Body of pancreas (tissue), 4 donors: ENCODE results near the gene DDX10. TPM values are rescaled to one million over a fixed set of nuclear protein-coding genes. Genes with fewer than 3 reads are reported as not detected.

Experiments used
- ATAC-seq: fragments of 150-250 bp; one replicate; pipeline ENCODE4 v1.9.1; 2016
- DNase-seq, 4 donors: peaks; one replicate each; pipeline ENCODE4 v3.0.0-alpha.2; 2019
- H3K27ac ChIP-seq, 4 donors: fragments of 200-600 bp; sonication (generic); 1 replicate in 3 of 4; 2 replicates in 1 of 4; pipeline versions ENCODE4 v1.5.1 to v1.6.1; 2016 to 2019; ENCODE audit warnings: mild to moderate bottlenecking in 1 of 4, mixed read lengths in 1 of 4, moderate library complexity in 1 of 4
- H3K27me3 ChIP-seq, 2 donors: fragments of 200-600 bp; sonication (generic); one replicate each; pipeline ENCODE4 v1.6.0; 2016; ENCODE audit warnings: mild to moderate bottlenecking in 1 of 2
- H3K36me3 ChIP-seq, 2 donors: fragments of 200-600 bp; sonication (generic); replicated peaks in 1 of 2; 2 replicates each; pipeline ENCODE4 v1.5.1; 2016; ENCODE audit warnings: low read depth in 2 of 2; ENCODE audit not compliant: insufficient read depth in 1 of 2
- H3K4me1 ChIP-seq: fragments of 200-600 bp; sonication (generic); one replicate; pipeline ENCODE4 v1.6.0; 2016
- H3K4me3 ChIP-seq, 2 donors: fragments of 200-600 bp; sonication (generic); 1 replicate in 1 of 2; 2 replicates in 1 of 2; pipeline ENCODE4 v1.5.1; 2016 to 2019
- H3K9me3 ChIP-seq, 3 donors: fragments of 200-600 bp; sonication (generic); 1 replicate in 2 of 3; 2 replicates in 1 of 3; pipeline ENCODE4 v1.5.1; 2016
- CTCF ChIP-seq, 7 experiments: fragments of 450-650 bp in 4 of 7; fragments of 200-600 bp in 3 of 7; sonication (generic) in 3 of 7; IDR thresholded peaks; one replicate each; pipeline ENCODE4 v1.5.1; 2016 to 2019; ENCODE audit warnings: antibody characterized with exemption in 7 of 7
- POLR2A ChIP-seq, 3 donors: fragments of 450-650 bp; IDR thresholded peaks; one replicate each; pipeline ENCODE4 v1.6.1; 2016; ENCODE audit warnings: antibody characterized with exemption in 3 of 3, mild to moderate bottlenecking in 2 of 3
- WGBS, 2 donors: methylation state at CpG; one replicate each; pipeline ENCODE4 v1.1.5; 2017; 5-methylcytosine and 5-hydroxymethylcytosine counted together
- intact Hi-C: fragments of 100-400 bp; cut with DNase I; formaldehyde crosslinking; loops from one replicate; pipeline ENCODE4 v1.15.1; 2023
- total RNA-seq, 2 donors: library from RNA; depleted of rRNA; stranded (reverse); fragments of >200 nt; gene quantifications; one replicate each; pipeline ENCODE4 v1.1.0, GENCODE V29; 2016

DDX10 gene
- total RNA-seq, 2 donors from 2014 or later = 11.7 to 18.5 TPM

- TF ChIP-seq POLR2A (IDR thresholded peaks at IDR 0.05) (no peak), CTCF (IDR thresholded peaks at IDR 0.05) (no peak)
- no peaks in the 10 kb centered on the region for H3K36me3 ChIP-seq
- no peaks in the 10 kb centered on the region for H3K4me1 ChIP-seq
- H3K4me3 ChIP-seq = no peak overlapping the region
- ATAC-seq = no peak
- H3K9me3 ChIP-seq = no peaks in the 10 kb centered on the region
- 55 to 76% methylated on average over 5 of the region's 5 CpGs for WGBS, 2 donors
- no peak overlapping the region for H3K27ac ChIP-seq
- no peak for DNase-seq
- intact Hi-C loops = no loop called here
- no peaks in the 10 kb centered on the region for H3K27me3 ChIP-seq
Measured at GRCh38 chr11:108960501-108960900, 295.6 kb downstream of the DDX10 start.

- ATAC-seq = no peak
- intact Hi-C loops = no loop called here
Measured at GRCh38 chr11:108961095-108961494, 296.2 kb downstream of the DDX10 start.

GRCh38 chr11:108963118-108963517 lies 298.2 kb downstream of the DDX10 start:
- intact Hi-C loops = no loop called here
- Histone ChIP-seq H3K4me3 (no peak overlapping the region), H3K9me3 (no peaks in the 10 kb centered on the region), H3K4me1 (no peaks in the 10 kb centered on the region), H3K27ac (no peak overlapping the region), H3K27me3 (no peaks in the 10 kb centered on the region), H3K36me3 (no peaks in the 10 kb centered on the region)
- ATAC-seq (no peak), DNase-seq (no peak)
- TF ChIP-seq POLR2A (IDR thresholded peaks at IDR 0.05) (no peak), CTCF (IDR thresholded peaks at IDR 0.05) (no peak)
- 91 to 92% methylated on average over 4 of the region's 4 CpGs for WGBS, 2 donors

More at GRCh38 chr11:108961095-108961494, 296.2 kb downstream of the DDX10 start:
- H3K9me3 ChIP-seq = no peaks in the 10 kb centered on the region
- TF ChIP-seq CTCF (IDR thresholded peaks at IDR 0.05) (no peak), POLR2A (IDR thresholded peaks at IDR 0.05) (no peak)
- no peaks in the 10 kb centered on the region for H3K36me3 ChIP-seq
- 48 to 58% methylated on average over 4 of the region's 4 CpGs for WGBS, 2 donors
- DNase-seq = no peak
- no peaks in the 10 kb centered on the region for H3K4me1 ChIP-seq
- no peaks in the 10 kb centered on the region for H3K27me3 ChIP-seq
- no peak overlapping the region for H3K4me3 ChIP-seq
- no peak overlapping the region for H3K27ac ChIP-seq

GRCh38 chr11:108965306-108966001 lies 300.6 kb downstream of the DDX10 start:
- intact Hi-C loops = no loop called here
- no peaks in the 10 kb centered on the region for H3K27me3 ChIP-seq
- no peaks in the 10 kb centered on the region for H3K4me1 ChIP-seq
- no peaks in the 10 kb centered on the region for H3K9me3 ChIP-seq
- TF ChIP-seq POLR2A (IDR thresholded peaks at IDR 0.05) (no peak), CTCF (IDR thresholded peaks at IDR 0.05) (no peak)
- H3K4me3 ChIP-seq = no peak overlapping the region
- DNase-seq (peak in 1 of 4 donors; percentile 6), ATAC-seq (no peak)
- WGBS, 2 donors = 61 to 81% methylated on average over 7 to 10 of the region's 10 CpGs
- H3K36me3 ChIP-seq = no peaks in the 10 kb centered on the region
- no peak overlapping the region for H3K27ac ChIP-seq

GRCh38 chr11:108966206-108966605 lies 301.3 kb downstream of the DDX10 start:
- TF ChIP-seq CTCF (IDR thresholded peaks at IDR 0.05) = no peak
- no peak for TF ChIP-seq POLR2A (IDR thresholded peaks at IDR 0.05)
- ATAC-seq (no peak), DNase-seq (no peak)
- Histone ChIP-seq H3K27ac (no peak overlapping the region), H3K9me3 (no peaks in the 10 kb centered on the region), H3K4me1 (no peaks in the 10 kb centered on the region), H3K36me3 (no peaks in the 10 kb centered on the region), H3K4me3 (no peak overlapping the region), H3K27me3 (no peaks in the 10 kb centered on the region)
- 83 to 89% methylated on average over 4 of the region's 4 CpGs for WGBS, 2 donors
- intact Hi-C loops = no loop called here
